HepG2 (cell line): ENCODE data around the gene PRIM2. TPM values are rescaled to one million over a fixed set of nuclear protein-coding genes. Genes with fewer than 3 reads are reported as not detected.

ENCODE experiments used
- ARID2 ChIP-seq: sonication (generic); formaldehyde crosslinking; IDR thresholded peaks from 2 replicates; pipeline ENCODE4 v1.8.1; 2022; ENCODE audit warnings: mild to moderate bottlenecking, missing genetic modification reagents, borderline replicate concordance
- ETS1 ChIP-seq: sonication (generic); formaldehyde crosslinking; IDR thresholded peaks from 2 replicates; pipeline ENCODE4 v1.4.0; 2020; ENCODE audit warnings: missing genetic modification reagents
- FOXA1 ChIP-seq, 2 experiments: fragments of 450-650 bp in 1 of 2; sonication (generic) in 1 of 2; formaldehyde crosslinking in 1 of 2; IDR thresholded peaks; 2 replicates each; pipeline versions ENCODE4 v1.4.0 to v1.6.1; 2016 to 2020; ENCODE audit warnings: missing genetic modification reagents in 1 of 2
- GZF1 ChIP-seq: sonication (generic); formaldehyde crosslinking; IDR thresholded peaks from 2 replicates; pipeline ENCODE4 v1.5.1; 2020; ENCODE audit warnings: mild to moderate bottlenecking, missing genetic modification reagents
- ISL2 ChIP-seq: sonication (generic); formaldehyde crosslinking; IDR thresholded peaks from 2 replicates; pipeline ENCODE4 v1.5.0; 2020; ENCODE audit warnings: missing genetic modification reagents
- MED13 ChIP-seq: sonication (generic); formaldehyde crosslinking; IDR thresholded peaks from 2 replicates; pipeline ENCODE4 v1.5.0; 2020; ENCODE audit warnings: missing genetic modification reagents
- MEIS1 ChIP-seq: sonication (generic); formaldehyde crosslinking; IDR thresholded peaks from 2 replicates; pipeline ENCODE4 v1.9.0; 2021; ENCODE audit warnings: mild to moderate bottlenecking, missing genetic modification reagents, moderate library complexity, borderline replicate concordance
- MTA3 ChIP-seq: sonication (generic); formaldehyde crosslinking; IDR thresholded peaks from 2 replicates; pipeline ENCODE4 v1.4.0; 2020; ENCODE audit warnings: missing genetic modification reagents
- NPAS2 ChIP-seq: sonication (generic); formaldehyde crosslinking; IDR thresholded peaks from 2 replicates; pipeline ENCODE4 v1.8.0; 2022; ENCODE audit warnings: mild to moderate bottlenecking, missing genetic modification reagents, borderline replicate concordance
- PRPF4 ChIP-seq: fragments of 200-400 bp; formaldehyde crosslinking; IDR thresholded peaks from 2 replicates; pipeline ENCODE4 v1.6.1; 2016; ENCODE audit warnings: low read length, low read depth; ENCODE audit not compliant: poor library complexity, severe bottlenecking
- STAT6 ChIP-seq: sonication (generic); formaldehyde crosslinking; IDR thresholded peaks from 2 replicates; pipeline ENCODE4 v1.4.0; 2020; ENCODE audit warnings: missing genetic modification reagents, mild to moderate bottlenecking, borderline replicate concordance
- ZC3H13 ChIP-seq: sonication (generic); formaldehyde crosslinking; IDR thresholded peaks from 2 replicates; pipeline ENCODE4 v1.8.1; 2023; ENCODE audit warnings: mild to moderate bottlenecking, missing genetic modification reagents, moderate library complexity
- ZFP41 ChIP-seq: sonication (generic); formaldehyde crosslinking; IDR thresholded peaks from 2 replicates; pipeline ENCODE4 v1.4.0; 2020; ENCODE audit warnings: mild to moderate bottlenecking, missing genetic modification reagents, borderline replicate concordance
- ZMAT3 ChIP-seq: sonication (generic); formaldehyde crosslinking; conservative IDR thresholded peaks from 2 replicates; pipeline ENCODE4 v1.7.0; 2021; ENCODE audit warnings: missing genetic modification reagents
- ZNF160 ChIP-seq: sonication (generic); formaldehyde crosslinking; IDR thresholded peaks from 2 replicates; pipeline ENCODE4 v1.8.0; 2022; ENCODE audit warnings: mild to moderate bottlenecking, inconsistent platforms, missing genetic modification reagents
- ZNF570 ChIP-seq: sonication (generic); formaldehyde crosslinking; IDR thresholded peaks from 2 replicates; pipeline ENCODE4 v1.4.0; 2020; ENCODE audit warnings: mild to moderate bottlenecking, missing genetic modification reagents, borderline replicate concordance
- ZNF746 ChIP-seq: sonication (generic); formaldehyde crosslinking; IDR thresholded peaks from 2 replicates; pipeline ENCODE4 v1.8.0; 2022; ENCODE audit warnings: mild to moderate bottlenecking, missing genetic modification reagents
- ZNF766 ChIP-seq: sonication (generic); formaldehyde crosslinking; IDR thresholded peaks from 2 replicates; pipeline ENCODE4 v1.5.0; 2020; ENCODE audit warnings: missing genetic modification reagents, borderline replicate concordance
- ZNF850 ChIP-seq: sonication (generic); formaldehyde crosslinking; conservative IDR thresholded peaks from 2 replicates; pipeline ENCODE4 v1.9.0; 2021; ENCODE audit warnings: mild to moderate bottlenecking, missing genetic modification reagents
- polyA plus RNA-seq, 8 experiments: library from polyadenylated mRNA; depleted of rRNA in 3 of 8; stranded (reverse) in 7 of 8; unstranded in 1 of 8; fragments of >200 nt; fragmentation: Illumina TruSeq in 4 of 8; extraction: Trizol in 4 of 8; gene quantifications; 2 replicates each; pipeline versions ENCODE4 v1.2.1 to v1.2.3, GENCODE V29; 2011 to 2016; ENCODE audit warnings: low read depth in 4 of 8, missing spikeins in 1 of 8, mixed read lengths in 1 of 8; ENCODE audit not compliant: insufficient read depth in 1 of 8
- total RNA-seq, 5 experiments: library from RNA; depleted of rRNA; stranded (reverse); fragments of >200 nt; fragmentation: Illumina TruSeq; extraction: Trizol; gene quantifications; 2 replicates each; pipeline ENCODE4 v1.2.3, GENCODE V29; 2016; ENCODE audit warnings: low read depth in 1 of 5
- TF ChIP-seq, protein P1 (sequence below): sonication (generic); formaldehyde crosslinking; IDR thresholded peaks from 2 replicates; pipeline ENCODE4 v1.8.0; 2022; ENCODE audit warnings: mild to moderate bottlenecking, missing genetic modification reagents, borderline replicate concordance
- TF ChIP-seq, protein P2 (sequence below): sonication (generic); formaldehyde crosslinking; IDR thresholded peaks from 2 replicates; pipeline ENCODE4 v1.8.0; 2022; ENCODE audit warnings: mild to moderate bottlenecking, missing genetic modification reagents, moderate library complexity
- TF ChIP-seq, protein P3 (sequence below): sonication (generic); formaldehyde crosslinking; IDR thresholded peaks from 2 replicates; pipeline ENCODE4 v1.9.0; 2021; ENCODE audit warnings: missing genetic modification reagents, mild to moderate bottlenecking, borderline replicate concordance

Gene PRIM2
- total and polyA plus RNA-seq, 2 of the 13 experiments (the other 11 are each of a cell fraction or from before 2014, with no cell fraction given), result 8.0 to 52.7 TPM

GRCh38 chr6:57316581-57317059 lies 810 bp upstream of the PRIM2 start (continued):
- TF ChIP-seq ZC3H13 (CRISPR knock-in tag), result no peak
- no peak for TF ChIP-seq NPAS2
- TF ChIP-seq MTA3 (CRISPR knock-in tag), result no peak
- TF ChIP-seq ZNF570 (CRISPR knock-in tag), result no peak
- TF ChIP-seq, protein P1, sequence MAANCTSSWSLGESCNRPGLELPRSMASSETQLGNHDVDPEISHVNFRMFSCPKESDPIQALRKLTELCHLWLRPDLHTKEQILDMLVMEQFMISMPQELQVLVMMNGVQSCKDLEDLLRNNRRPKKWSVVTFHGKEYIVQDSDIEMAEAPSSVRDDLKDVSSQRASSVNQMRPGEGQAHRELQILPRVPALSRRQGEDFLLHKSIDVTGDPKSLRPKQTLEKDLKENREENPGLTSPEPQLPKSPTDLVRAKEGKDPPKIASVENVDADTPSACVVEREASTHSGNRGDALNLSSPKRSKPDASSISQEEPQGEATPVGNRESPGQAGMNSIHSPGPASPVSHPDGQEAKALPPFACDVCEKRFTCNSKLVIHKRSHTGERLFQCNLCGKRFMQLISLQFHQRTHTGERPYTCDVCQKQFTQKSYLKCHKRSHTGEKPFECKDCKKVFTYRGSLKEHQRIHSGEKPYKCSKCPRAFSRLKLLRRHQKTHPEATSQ (CRISPR knock-in tag), result peak; percentile 72; the same call in 1 of the 2 replicates
- peak; percentile 66; the same call in 1 of the 2 replicates for TF ChIP-seq GZF1
- TF ChIP-seq ZFP41 (CRISPR knock-in tag), result no peak
- TF ChIP-seq MEIS1 (CRISPR knock-in tag), result 0 out of 2 replicates have a peak, but pooled peaks have one; percentile 9
- TF ChIP-seq, protein P2, sequence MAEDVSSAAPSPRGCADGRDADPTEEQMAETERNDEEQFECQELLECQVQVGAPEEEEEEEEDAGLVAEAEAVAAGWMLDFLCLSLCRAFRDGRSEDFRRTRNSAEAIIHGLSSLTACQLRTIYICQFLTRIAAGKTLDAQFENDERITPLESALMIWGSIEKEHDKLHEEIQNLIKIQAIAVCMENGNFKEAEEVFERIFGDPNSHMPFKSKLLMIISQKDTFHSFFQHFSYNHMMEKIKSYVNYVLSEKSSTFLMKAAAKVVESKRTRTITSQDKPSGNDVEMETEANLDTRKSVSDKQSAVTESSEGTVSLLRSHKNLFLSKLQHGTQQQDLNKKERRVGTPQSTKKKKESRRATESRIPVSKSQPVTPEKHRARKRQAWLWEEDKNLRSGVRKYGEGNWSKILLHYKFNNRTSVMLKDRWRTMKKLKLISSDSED (CRISPR knock-in tag), result no peak
- 0 out of 2 replicates have a peak, but pooled peaks have one; percentile 16 for TF ChIP-seq STAT6
- peak; percentile 59; the same call in 1 of the 2 replicates for TF ChIP-seq ZMAT3
- TF ChIP-seq, protein P3, sequence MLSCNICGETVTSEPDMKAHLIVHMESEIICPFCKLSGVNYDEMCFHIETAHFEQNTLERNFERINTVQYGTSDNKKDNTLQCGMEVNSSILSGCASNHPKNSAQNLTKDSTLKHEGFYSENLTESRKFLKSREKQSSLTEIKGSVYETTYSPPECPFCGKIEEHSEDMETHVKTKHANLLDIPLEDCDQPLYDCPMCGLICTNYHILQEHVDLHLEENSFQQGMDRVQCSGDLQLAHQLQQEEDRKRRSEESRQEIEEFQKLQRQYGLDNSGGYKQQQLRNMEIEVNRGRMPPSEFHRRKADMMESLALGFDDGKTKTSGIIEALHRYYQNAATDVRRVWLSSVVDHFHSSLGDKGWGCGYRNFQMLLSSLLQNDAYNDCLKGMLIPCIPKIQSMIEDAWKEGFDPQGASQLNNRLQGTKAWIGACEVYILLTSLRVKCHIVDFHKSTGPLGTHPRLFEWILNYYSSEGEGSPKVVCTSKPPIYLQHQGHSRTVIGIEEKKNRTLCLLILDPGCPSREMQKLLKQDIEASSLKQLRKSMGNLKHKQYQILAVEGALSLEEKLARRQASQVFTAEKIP (CRISPR knock-in tag), result no peak
- no peak for TF ChIP-seq ZNF746 (CRISPR knock-in tag)
- TF ChIP-seq ZNF850 (CRISPR knock-in tag), result peak; percentile 70; the same call in 1 of the 2 replicates
- no peak; the same call in 1 of the 2 replicates for TF ChIP-seq ZNF160 (CRISPR knock-in tag)
- no peak for TF ChIP-seq MED13 (CRISPR knock-in tag)
- no peak for TF ChIP-seq ZNF766 (CRISPR knock-in tag)
- TF ChIP-seq ETS1 (CRISPR knock-in tag), result no peak
- TF ChIP-seq FOXA1 (IDR thresholded peaks at IDR 0.05), result no peak
- TF ChIP-seq FOXA1 (CRISPR knock-in tag; IDR thresholded peaks at IDR 0.05), result no peak
- TF ChIP-seq ARID2 (CRISPR knock-in tag), result 0 out of 2 replicates have a peak, but pooled peaks have one; percentile 12
- TF ChIP-seq ISL2 (CRISPR knock-in tag), result peak; percentile 55
- TF ChIP-seq PRPF4, result no peak
